HG03066 (cell line): Measurements from ENCODE around the gene TACR3.
"Not testable (repeated sequence)": the region's sequence is repeated elsewhere in the genome, so short reads cannot be mapped to it uniquely, and the experiment has no call there.

Experiments
- ATAC-seq: cut with Tn5 transposase; IDR thresholded peaks from one replicate; pipeline ENCODE4 v1.9.1; 2021; ENCODE audit warnings: low read depth; ENCODE audit not compliant: unreplicated experiment

TACR3 gene

GRCh38 chr4:103719830-103720207 is at the start of gene TACR3:
TSS of gene TACR3 (minus strand) at chr4:103719985. CDS start at chr4:103719675, 310 bp downstream.
- ATAC-seq: no peak

GRCh38 chr4:103757631-103758030 is 37.8 kb upstream of the TACR3 start:
- ATAC-seq: no peak

- ATAC-seq: no peak
These were observed 37.0 kb upstream of the TACR3 start for GRCh38 chr4:103756741-103757140.

- no peak for ATAC-seq
These were observed 35.1 kb upstream of the TACR3 start for GRCh38 chr4:103754844-103755243.

GRCh38 chr4:103753868-103754653 is 34.3 kb upstream of the TACR3 start:
- ATAC-seq: no peak

- ATAC-seq: not testable (repeated sequence)
These were observed 3.4 kb upstream of the TACR3 start for GRCh38 chr4:103723150-103723549.

GRCh38 chr4:103721251-103721650 is 1.5 kb upstream of the TACR3 start:
- ATAC-seq: no peak

GRCh38 chr4:103720661-103721060 is 876 bp upstream of the TACR3 start:
- no peak for ATAC-seq

- ATAC-seq: no peak
These were observed 518 bp downstream of the TACR3 start for GRCh38 chr4:103719105-103719829.

GRCh38 chr4:103692615-103693014 is 27.2 kb downstream of the TACR3 start:
- ATAC-seq: no peak

GRCh38 chr4:103673983-103674382 is 45.8 kb downstream of the TACR3 start:
- ATAC-seq: no peak

GRCh38 chr4:103666764-103667163 is 53.0 kb downstream of the TACR3 start:
- not testable (repeated sequence) for ATAC-seq

GRCh38 chr4:103664436-103665075 is 55.2 kb downstream of the TACR3 start:
- ATAC-seq: no peak

GRCh38 chr4:103648541-103648940 is 71.2 kb downstream of the TACR3 start:
- ATAC-seq: no peak

GRCh38 chr4:103645991-103646390 is 73.8 kb downstream of the TACR3 start:
- ATAC-seq: no peak

GRCh38 chr4:103634236-103634635 is 85.5 kb downstream of the TACR3 start:
- no peak for ATAC-seq

- ATAC-seq: no peak
These were observed 93.5 kb downstream of the TACR3 start for GRCh38 chr4:103626296-103626695.

- ATAC-seq: no peak
These were observed 127.9 kb downstream of the TACR3 start for GRCh38 chr4:103591841-103592240.

GRCh38 chr4:103567591-103567990 is 152.2 kb downstream of the TACR3 start:
- ATAC-seq: no peak

GRCh38 chr4:103559178-103559577 is 160.6 kb downstream of the TACR3 start:
- ATAC-seq: not testable (repeated sequence)
